GM19372 (cell line): ENCODE results near the gene LGI4.

ENCODE experiments used
- ATAC-seq: cut with Tn5 transposase; IDR thresholded peaks from one replicate; pipeline ENCODE4 v1.9.1; 2021; ENCODE audit warnings: mild to moderate bottlenecking, low read depth, moderate library complexity; ENCODE audit not compliant: unreplicated experiment

LGI4 gene

GRCh38 chr19:35090160-35090505, 44.7 kb downstream of the LGI4 start:
- ATAC-seq, result no peak

- ATAC-seq, result no peak
Measured at GRCh38 chr19:35089554-35089953, 45.3 kb downstream of the LGI4 start.

- no peak for ATAC-seq
Measured at GRCh38 chr19:35088131-35088913, 46.5 kb downstream of the LGI4 start.

DNA sequence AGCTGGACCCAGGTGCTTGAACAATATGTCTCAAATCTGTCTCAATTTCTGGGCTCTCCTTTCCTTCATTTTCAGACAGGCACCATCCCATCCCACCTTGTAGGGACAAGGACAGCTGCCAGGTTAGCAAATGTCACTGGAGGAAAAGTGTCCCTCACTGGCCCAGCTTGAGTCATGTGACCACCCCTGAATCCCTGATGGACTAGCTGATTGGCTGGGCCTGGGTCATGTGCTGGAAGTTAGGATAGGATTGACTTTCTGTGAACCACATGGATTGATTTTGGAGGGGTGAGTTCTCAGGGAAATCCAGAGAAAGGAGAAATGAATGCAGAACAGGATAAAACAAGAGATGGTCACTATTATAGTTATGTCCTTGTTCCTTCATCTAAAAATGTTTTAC, 47.5 kb downstream of the LGI4 start:
- ATAC-seq, result no peak

GRCh38 chr19:35086455-35086854, 48.4 kb downstream of the LGI4 start:
- no peak for ATAC-seq

GRCh38 chr19:35085947-35086346, 48.9 kb downstream of the LGI4 start:
- no peak for ATAC-seq

GRCh38 chr19:35084509-35084762, 50.4 kb downstream of the LGI4 start:
- no peak for ATAC-seq

- no peak for ATAC-seq
Measured at GRCh38 chr19:35083691-35084508, 51.0 kb downstream of the LGI4 start.

- ATAC-seq, result no peak
Measured at GRCh38 chr19:35081201-35081600, 53.7 kb downstream of the LGI4 start.

- ATAC-seq, result no peak
Measured at GRCh38 chr19:35080613-35081170, 54.2 kb downstream of the LGI4 start.

DNA sequence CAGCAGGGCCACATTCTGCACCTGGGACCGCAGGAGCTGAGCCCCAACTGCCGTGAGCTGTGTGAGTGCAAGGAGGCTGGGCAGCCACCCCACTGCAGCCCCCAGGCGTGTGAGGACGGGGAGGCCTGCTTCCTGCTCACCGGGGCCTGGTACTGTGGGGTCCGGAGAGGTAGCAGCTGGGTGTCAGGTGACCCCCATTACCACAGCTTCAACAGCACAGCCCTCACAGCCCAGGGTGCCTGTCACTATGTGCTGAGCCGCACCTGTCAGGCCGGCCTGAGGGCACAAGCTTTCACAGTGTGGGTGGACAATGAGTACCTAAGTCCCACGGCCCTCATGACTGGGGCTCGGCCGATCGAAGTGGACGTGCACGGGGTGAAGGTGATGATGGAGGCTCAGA, 55.0 kb downstream of the LGI4 start:
- no peak for ATAC-seq

GRCh38 chr19:35077411-35078223, 57.2 kb downstream of the LGI4 start:
- no peak for ATAC-seq

DNA sequence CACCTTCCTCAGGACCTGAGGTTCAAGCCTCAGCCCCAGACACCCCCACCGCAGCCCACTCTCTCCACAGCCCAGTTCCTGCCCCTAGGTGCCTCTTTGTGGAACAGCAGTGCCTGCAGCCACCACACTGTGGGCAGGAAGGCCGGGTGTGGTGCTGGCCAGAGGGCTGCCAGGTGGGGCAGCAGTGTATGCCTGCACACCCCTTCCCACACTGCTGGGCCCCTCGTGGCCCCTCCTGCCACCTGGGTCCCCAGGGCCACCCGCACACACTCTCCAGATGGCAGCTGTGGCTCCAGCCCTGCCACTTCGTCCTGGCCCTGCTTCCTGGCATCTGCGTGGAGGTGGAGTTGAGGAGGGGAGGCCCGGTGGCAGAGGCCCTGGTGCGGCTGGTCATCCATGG, 58.2 kb downstream of the LGI4 start:
- no peak for ATAC-seq

DNA sequence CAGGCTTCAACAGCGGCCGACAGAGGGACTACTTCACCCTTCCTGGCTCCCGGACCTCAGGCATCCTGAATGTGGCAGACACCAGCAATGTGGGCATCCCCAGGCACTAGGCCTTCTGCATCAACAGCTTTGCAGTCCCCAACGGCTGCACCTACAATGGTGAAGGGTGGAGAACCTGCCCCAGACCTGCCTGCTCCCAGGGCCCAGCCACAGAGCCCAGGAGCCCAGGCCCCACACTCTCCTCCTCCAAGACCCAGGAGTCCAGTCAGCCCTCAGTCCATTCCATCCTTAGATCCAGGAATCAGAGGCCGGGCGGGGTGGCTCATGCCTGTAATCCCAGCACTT, 58.9 kb downstream of the LGI4 start:
- ATAC-seq, result no peak

- no peak for ATAC-seq
Measured at GRCh38 chr19:35075202-35076025, 59.4 kb downstream of the LGI4 start.
